K562 treated with DMSO at 1 percent for 4 hours (cell line): ENCODE data around the gene EMC1. TPM values are rescaled to one million over a fixed set of nuclear protein-coding genes. Genes with fewer than 3 reads are reported as not detected.

ENCODE experiments used
- total RNA-seq: library from RNA; unstranded; fragments of 300-600 nt; gene quantifications from 2 replicates; pipeline ENCODE4 v1.2.3, GENCODE V29; 2022; ENCODE audit not compliant: insufficient read depth

EMC1 gene
- 20.7 and 30.3 TPM in 2 replicates for total RNA-seq

DNA sequence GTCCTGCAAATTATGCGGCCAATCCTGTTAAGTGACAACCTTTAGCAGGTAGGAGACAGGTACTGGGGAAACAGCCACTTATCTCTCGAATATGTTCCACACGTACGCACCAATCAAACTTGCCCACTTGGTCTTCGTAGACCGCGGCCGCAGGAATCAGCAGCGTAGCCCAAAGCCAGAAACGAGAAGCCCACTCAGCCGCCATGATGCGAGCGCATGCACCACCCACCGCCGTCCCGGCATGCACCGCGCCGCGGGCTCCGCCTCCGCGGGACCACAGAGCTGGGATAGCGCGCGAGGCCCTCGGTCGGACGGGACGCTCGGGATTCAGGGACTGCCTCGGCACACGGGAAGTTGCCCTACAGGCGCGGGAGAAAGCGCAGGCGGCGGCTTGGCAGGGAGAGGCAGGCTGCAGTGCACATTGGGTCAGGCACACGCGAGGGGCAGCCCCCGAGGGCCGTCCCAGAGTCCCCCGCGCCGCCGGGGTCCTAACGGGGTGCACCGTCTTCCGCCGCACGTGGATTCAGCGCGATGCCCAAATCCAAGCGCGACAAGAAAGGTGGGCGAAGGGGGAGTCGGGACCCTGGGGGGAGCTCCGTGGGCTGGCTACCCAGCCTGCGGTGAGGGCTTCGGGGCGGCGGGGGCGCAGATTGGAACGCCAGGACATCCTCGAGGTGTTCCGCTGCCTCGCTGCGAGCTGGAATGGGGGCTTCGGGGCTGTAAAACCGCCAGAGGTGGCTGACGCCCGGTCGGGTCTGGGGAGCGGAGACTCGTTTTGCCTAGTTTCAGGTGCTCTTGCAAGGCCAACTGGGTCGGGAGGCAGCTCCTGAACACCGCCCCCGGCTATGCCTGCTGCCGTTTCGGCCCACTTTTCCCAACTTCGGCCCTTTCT lies at the start of gene EMC1, which contains the start of gene MRTO4:
Gene EMC1, minus strand, starts transcription at position 220 of the 892 bp plus-strand sequence. Its CDS starts 15 bp downstream, at position 205.
Gene MRTO4, plus strand, starts transcription at position 501 of the 892 bp plus-strand sequence. Its CDS starts 31 bp downstream, at position 532.

GRCh38 chr1:19288324-19289241 lies 37.3 kb upstream of the EMC1 start, which contains the start of gene AKR7A3:
AKR7A3 (minus strand) TSS chr1:19288770; CDS start chr1:19288709, 61 bp downstream.

DNA sequence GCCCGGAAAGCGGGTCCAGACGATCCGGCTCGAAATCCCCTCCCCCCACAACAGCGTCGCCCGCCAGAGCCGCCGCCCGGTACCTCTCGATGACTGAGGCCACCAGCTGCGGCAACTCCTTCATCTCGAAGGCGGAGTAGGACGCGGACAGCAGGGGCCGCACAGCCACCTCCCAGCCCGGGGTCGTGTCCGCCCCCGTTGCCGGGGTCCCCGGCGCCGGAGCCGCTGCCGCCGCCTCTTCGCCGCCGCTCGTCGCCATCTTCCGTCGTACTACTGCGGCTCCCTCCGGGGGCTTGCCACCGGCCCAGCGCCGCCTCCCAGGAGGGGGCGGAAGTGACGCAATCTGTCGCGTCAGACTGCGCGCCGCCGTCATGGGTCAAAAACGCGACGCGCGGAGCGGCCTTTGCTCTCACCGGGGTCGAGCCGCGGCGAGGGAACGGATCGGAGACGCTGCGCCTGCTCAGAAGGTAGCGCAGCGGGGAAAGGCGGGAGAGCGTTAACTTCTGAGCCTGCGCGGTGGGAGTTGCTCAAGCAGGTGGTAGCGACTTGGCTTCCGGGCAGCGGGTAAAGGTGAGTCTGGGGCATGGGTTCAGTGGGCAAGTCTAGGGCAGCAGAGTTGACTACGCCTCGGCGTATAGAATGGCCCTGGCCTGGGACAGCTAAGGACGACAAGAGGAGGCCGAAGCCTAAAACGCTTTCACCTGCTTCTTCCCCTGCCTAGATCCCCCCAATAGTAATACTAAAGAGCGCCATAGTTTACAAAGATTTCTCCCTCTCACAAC lies 41.1 kb downstream of the EMC1 start, which contains the start of gene UBR4:
Gene UBR4, minus strand, starts transcription at position 277 of the 782 bp plus-strand sequence. Its CDS starts 18 bp downstream, at position 259.

Other genes with a start within 250 kb of the EMC1 start
- 207 and 285 TPM in 2 replicates for gene UBR4, start 41.3 kb downstream of the EMC1 start, total RNA-seq
- 29.2 and 30.3 TPM in 2 replicates for gene MRTO4, start 281 bp upstream of the EMC1 start, total RNA-seq
- gene AKR7A3, start 37.2 kb upstream of the EMC1 start, total RNA-seq: 0.64 and 1.6 TPM in 2 replicates
- 107 and 130 TPM in 2 replicates for gene AKR7A2, start 60.6 kb upstream of the EMC1 start, total RNA-seq
- 45.4 and 48.0 TPM in 2 replicates for gene SLC66A1, start 60.8 kb upstream of the EMC1 start, total RNA-seq
- 260 and 287 TPM in 2 replicates for gene CAPZB, start 234.0 kb upstream of the EMC1 start, total RNA-seq